ENCODE results near the gene CC2D1A.

The CC2D1A gene

GRCh38 chr19:13905634-13906520 is at the start of gene CC2D1A, which contains the start of gene BRME1:
CC2D1A (plus strand) TSS chr19:13906201; CDS start chr19:13906442, 241 bp downstream.
BRME1 (minus strand) TSS chr19:13906117; CDS start chr19:13904892, 1,225 bp downstream.
- peak; percentile 89 for DNase-seq

GRCh38 chr19:13856497-13856896 is 49.5 kb upstream of the CC2D1A start:
- no peak for DNase-seq

DNA sequence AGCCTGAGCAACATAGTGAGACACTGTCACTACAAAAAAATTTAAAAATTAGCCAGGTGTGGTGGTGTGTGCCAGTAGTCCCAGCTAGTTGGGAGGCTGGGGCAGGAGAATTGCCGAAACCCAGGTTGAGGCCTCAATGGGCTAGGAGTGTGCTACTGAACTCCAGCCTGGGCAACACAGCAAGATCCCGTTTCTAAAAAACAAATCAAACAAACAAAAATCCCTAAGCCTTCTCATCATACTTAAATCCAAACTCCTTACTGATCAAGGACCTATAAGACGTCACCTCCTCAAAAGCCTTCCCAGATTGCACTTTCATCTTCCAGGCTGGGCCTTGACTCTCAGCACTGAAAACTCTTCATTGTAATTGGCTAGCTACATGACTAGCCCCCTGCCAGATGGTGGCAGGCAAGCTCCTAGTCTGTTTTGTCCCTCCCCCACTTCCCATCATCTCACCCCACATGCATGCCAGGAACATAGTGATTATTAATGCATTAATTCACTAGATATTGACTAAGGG is 46.6 kb upstream of the CC2D1A start:
- DNase-seq = no peak

DNA sequence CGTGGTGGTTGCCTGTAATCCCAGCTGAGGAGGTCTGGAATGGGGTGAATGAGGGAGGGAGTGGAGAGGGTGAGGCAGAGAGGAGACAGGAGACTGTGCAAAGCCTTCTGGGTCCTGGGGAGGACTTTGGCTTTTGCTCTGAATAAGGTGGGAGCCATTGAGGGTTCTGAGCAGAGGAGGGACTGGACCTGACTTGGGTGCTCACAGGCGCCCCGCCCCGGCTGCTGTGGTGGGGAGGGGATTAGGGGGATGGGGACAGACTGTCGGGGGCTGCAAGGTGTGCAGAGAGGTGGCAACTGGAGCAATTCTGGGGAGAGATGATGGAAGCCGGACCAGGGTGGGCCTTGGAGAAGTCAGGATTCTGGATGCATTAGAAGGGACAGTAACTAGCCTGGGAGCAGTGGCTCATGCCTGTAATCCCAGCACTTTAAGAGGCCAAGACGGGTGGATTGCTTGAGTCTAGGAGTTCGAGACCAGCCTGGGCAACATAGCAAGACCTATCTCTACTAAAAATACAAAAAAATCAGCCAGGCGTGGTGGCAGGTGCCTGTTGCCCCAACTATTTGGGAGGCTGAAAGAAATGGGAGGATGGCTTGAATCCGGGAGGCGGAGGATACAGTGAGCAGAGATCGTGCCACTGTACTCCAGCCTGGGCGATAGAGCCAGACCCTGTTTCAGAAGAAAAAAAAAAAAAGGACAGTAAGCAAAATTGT is 45.2 kb upstream of the CC2D1A start:
- DNase-seq = no peak

DNA sequence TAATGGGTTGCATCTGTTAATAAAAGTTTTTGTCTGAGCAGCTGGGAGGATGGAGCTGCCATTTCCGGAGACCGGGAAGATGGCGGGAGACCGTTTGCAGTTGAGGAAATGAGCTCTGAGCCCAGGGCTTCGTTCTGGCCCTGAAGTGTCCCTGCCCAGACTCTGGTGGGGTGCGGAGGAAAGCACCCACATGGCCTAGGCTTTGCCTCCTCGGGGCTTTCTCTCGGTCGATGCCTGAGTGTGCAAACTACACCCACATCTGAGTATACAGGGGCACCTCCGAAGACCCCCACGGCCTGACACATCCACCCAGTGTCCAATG is 44.6 kb upstream of the CC2D1A start:
- DNase-seq = peak; percentile 9

- peak; percentile 58 for DNase-seq
Observed at GRCh38 chr19:13861714-13862531, 44.1 kb upstream of the CC2D1A start.

DNA sequence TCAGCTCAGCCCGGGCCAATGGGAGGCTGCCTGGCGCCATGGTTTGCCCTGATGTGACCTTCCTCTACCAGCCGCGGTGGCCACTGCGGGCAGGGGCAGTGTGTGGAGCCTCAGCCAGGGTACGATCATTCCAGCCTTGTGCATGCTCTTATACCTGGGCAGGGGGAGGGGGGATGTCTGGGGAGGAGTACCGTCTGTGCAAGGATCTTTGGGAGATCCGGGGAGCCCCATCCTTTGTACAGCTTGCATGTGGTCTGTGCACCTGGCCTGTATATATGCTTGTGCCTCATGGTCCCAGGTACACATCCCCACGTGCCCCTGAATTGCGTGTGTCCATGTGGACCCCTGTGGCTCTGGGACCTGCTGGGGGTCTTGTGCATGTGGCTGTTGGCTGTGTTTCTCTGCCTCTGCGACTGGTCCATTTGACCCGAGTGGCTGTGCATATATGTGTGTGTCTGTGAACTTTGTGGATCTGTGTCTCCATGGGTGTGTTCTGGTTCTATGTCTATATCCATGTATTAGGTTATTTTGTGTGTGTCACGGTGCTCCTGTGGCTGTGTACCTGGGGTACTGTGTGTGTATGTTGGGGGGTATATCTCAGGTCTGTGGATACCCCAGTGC is 41.8 kb upstream of the CC2D1A start:
- no peak for DNase-seq

- DNase-seq = no peak
Observed at GRCh38 chr19:13864667-13865570, 41.1 kb upstream of the CC2D1A start.

- DNase-seq = no peak
Observed at GRCh38 chr19:13865571-13866462, 40.2 kb upstream of the CC2D1A start.

GRCh38 chr19:13866463-13867046 is 39.4 kb upstream of the CC2D1A start:
- no peak for DNase-seq

GRCh38 chr19:13868663-13869062 is 37.3 kb upstream of the CC2D1A start:
- DNase-seq = no peak

- no peak for DNase-seq
Observed at GRCh38 chr19:13869281-13869680, 36.7 kb upstream of the CC2D1A start.

DNA sequence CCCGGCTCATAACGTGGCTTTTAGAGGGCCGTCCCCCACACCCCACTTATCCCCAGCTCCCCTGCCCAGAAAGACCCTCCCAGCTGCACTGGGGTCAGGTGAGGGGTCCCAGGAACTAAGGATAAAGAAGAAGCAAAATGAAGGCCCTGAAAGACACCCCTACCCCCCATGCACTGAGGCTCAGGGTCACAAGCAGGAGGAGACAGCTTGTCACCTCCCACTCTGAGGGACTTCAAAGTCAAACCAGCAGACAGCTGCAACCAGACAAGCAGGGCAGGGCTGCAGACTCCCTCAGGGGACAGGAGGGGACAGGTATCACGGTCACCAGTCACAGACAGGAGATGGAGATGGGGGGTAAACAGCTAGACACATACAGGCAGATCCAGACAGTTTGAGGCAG is 35.1 kb upstream of the CC2D1A start:
- no peak for DNase-seq

GRCh38 chr19:13872339-13872694 is 33.7 kb upstream of the CC2D1A start:
- no peak for DNase-seq

DNA sequence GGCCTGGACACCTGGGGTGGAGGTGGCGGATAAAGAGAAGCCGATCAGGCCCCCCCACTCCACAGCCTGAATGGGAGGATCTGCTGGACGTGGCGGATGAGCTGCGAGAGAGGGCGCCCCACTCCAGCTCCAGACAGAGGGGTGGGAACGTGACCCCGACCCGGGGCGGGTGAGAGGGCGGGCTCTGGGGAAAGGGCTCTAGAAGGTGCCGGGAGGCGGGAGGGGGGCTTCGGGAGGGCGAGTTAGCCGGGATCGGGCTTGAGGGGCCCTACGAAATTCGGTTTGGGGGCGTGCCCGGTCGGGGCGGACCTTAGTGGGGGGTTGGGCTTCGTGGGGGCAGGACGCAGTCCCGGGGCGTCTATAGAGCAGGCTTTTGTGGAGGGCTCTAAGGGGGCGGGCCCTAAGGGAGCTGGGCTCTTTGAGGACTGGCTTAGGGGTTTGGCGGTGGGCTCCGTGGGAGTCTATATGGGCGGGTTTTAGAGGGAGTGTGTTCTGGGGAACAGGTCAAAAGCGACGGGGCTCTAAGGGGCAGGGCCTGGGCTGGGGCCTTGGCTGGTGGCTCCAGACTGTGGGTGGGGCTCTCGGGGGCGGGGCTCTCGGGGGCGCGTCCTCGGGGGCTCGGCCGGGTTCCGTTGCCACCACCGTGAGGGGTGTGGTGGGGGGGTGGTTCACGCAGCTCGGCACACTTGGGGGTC is 33.2 kb upstream of the CC2D1A start:
- DNase-seq = no peak

DNA sequence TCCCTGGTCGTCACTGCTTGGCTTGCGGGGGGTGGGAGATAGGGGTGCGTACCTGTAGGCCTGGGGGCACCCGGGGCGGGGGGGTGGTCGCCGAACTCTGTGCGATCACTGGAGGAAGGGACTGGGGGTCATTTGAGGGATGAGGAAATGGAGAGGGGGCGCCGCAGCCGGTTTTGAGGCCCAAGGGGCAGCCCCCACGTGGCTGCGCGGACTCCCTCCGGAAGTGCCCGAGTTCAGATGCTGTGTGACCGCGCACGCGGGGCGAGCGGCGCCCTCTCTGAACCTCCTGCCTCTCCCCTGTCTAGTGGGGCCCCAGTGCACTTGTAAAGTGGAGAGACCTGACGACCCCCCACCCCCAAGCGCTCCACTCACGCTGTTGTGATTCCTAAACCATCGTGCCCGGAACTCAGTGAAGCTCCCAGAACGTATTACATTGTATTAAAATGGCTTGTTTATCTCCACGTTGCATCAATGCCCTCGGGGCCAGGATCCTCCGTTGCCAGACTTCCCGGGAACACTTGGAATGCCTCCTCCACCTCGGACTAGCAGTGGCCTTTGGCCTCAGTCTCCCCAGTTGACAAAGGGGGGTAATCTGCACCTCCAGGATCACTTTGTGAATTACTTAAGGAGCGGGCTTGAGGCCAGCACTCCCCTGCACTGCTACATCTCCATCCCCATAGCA is 32.0 kb upstream of the CC2D1A start:
- DNase-seq = no peak

DNA sequence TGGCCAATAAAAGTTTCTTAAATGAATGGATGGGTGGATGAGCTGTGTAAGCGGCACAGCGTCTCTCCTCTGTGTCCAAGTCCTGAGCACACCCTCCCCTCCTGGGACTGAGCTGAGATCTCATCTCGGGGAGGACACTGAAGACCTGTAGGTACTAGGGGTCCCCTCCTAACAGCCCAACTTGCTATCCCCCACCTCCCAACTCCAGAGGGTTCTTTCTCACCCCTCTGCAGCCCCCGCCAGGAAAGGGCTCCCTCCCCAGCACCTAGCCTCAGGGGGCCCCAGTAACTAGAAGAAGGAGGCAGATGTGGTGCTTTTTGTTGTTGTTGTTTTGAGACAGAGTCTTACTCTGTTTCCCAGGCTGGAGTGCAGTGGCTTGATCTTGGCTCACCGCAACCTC is 30.2 kb upstream of the CC2D1A start:
- no peak for DNase-seq

DNA sequence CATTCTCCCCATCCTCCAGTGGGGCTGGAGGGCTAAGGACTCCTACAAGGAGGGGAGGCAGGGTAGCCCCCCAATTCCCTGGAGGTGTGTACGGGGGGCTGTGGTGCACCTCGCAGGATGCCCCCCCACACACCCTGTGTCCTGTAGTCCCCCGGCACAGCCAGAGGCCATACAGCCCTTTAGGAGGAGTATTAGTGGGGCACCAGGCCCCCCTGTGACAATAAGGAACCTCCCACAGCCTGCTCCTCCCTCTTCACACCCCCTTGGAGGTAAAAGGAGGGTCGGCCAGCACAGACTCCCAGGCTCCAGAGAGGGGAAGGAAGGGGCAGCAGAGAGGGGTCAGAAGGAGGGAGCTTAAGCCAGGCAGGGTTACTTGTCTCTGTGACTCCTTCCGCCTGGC is 29.2 kb upstream of the CC2D1A start, which contains the start of gene NANOS3:
NANOS3 (plus strand) TSS at position 301 of the 400 bp plus-strand sequence. CDS start 115 bp downstream, outside the sequence.
- no peak for DNase-seq

- no peak for DNase-seq
Observed at GRCh38 chr19:13877303-13877702, 28.7 kb upstream of the CC2D1A start.
